HG02678 (cell line): Measurements from ENCODE around the gene NIPBL.
"Not testable (repeated sequence)": the region's sequence is repeated elsewhere in the genome, so short reads cannot be mapped to it uniquely, and the experiment has no call there.

Source experiments
- ATAC-seq: cut with Tn5 transposase; IDR thresholded peaks from one replicate; pipeline ENCODE4 v1.9.1; 2021; ENCODE audit warnings: mild to moderate bottlenecking, moderate library complexity; ENCODE audit not compliant: unreplicated experiment

The NIPBL gene

GRCh38 chr5:36877667-36878391, 1.3 kb downstream of the NIPBL start:
- ATAC-seq, result no peak

GRCh38 chr5:36878392-36879082, 2.0 kb downstream of the NIPBL start:
- ATAC-seq, result no peak

- ATAC-seq, result no peak
Observed at GRCh38 chr5:36879274-36880033, 2.9 kb downstream of the NIPBL start.

GRCh38 chr5:36880761-36881160, 4.2 kb downstream of the NIPBL start:
- no peak for ATAC-seq

GRCh38 chr5:36881304-36881703, 4.7 kb downstream of the NIPBL start:
- no peak for ATAC-seq

GRCh38 chr5:36881807-36882206, 5.2 kb downstream of the NIPBL start:
- ATAC-seq, result no peak

- ATAC-seq, result no peak
Observed at GRCh38 chr5:36882250-36882649, 5.7 kb downstream of the NIPBL start.

- ATAC-seq, result peak; percentile 34
Observed at GRCh38 chr5:36883894-36884462, 7.4 kb downstream of the NIPBL start.

- no peak for ATAC-seq
Observed at GRCh38 chr5:36885149-36885548, 8.6 kb downstream of the NIPBL start.

GRCh38 chr5:36885566-36886485, 9.3 kb downstream of the NIPBL start:
- no peak for ATAC-seq

- no peak for ATAC-seq
Observed at GRCh38 chr5:36886791-36887190, 10.2 kb downstream of the NIPBL start.

GRCh38 chr5:36887532-36887931, 11.0 kb downstream of the NIPBL start:
- no peak for ATAC-seq

GRCh38 chr5:36888303-36888702, 11.7 kb downstream of the NIPBL start:
- ATAC-seq, result no peak

GRCh38 chr5:36889264-36889663, 12.7 kb downstream of the NIPBL start:
- no peak for ATAC-seq

GRCh38 chr5:36891266-36891665, 14.7 kb downstream of the NIPBL start:
- ATAC-seq, result no peak

GRCh38 chr5:36892085-36892830, 15.7 kb downstream of the NIPBL start:
- ATAC-seq, result not testable (repeated sequence)

GRCh38 chr5:36894954-36895353, 18.4 kb downstream of the NIPBL start:
- no peak for ATAC-seq

- no peak for ATAC-seq
Observed at GRCh38 chr5:36896476-36896875, 19.9 kb downstream of the NIPBL start.

GRCh38 chr5:36897616-36898015, 21.0 kb downstream of the NIPBL start:
- ATAC-seq, result no peak

GRCh38 chr5:36899860-36900259, 23.3 kb downstream of the NIPBL start:
- ATAC-seq, result no peak
